Stimulated activated CD8-positive, alpha-beta memory T cell treated with anti-CD3 and anti-CD28 coated beads, Interleukin-7, amount 100 ng/mL, for 48 hours (primary cell): Measurements from ENCODE around the gene RCAN2.

ENCODE experiments used
- DNase-seq, 2 donors: peaks; one replicate each; pipeline ENCODE4 v3.0.0-alpha.2; 2020; ENCODE audit warnings: low read depth in 1 of 2; ENCODE audit errors: extremely low read depth in 1 of 2

The RCAN2 gene

DNA sequence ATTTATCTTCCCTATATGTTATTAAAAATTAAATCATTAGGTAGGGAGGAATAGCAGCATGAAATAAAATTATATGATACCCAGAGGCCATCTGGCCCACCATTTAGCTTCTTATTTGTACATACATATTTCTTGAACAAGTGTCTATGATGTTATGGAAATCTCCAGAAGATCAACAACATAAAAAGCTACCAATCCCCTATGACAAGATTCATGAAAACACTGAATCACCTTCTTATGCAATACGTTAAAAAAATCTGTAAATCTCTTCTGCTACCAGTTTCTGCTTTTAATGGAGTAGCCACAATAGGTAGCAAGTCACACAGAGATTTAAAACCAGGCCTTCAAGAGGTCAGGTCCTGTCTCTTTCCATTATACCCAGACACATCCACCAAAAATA lies 194.7 kb downstream of the RCAN2 start:
- no peak for DNase-seq

DNA sequence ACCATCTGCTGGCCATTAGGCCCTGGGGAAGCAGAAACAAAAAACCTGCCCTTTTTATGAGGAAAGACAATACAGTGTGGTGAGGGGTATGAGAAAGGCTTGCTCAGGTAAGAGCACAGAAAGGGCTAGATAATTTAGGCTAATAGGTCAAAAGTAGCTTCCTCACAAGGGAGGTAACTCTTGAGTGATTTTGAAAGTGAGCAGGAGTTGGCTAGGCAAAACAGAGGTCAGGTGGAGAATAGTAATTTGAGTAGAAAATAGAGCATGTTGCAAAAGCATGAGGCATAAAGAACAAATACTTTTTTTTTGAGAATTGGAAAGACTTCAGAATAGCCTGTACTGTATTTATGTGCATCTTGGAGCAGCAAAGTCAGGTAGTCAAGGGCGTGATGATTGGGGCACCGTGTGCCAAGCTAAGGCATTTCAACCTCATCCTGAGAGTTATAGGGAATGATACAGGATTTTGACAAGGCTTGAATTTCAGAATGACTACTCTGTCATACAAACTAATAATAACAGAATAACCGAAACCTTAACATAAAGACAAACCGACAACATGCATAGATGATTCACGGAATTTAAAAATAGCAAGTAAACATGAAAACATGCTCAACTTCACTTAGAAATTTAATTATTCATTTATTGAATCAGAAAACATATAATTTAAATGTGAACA lies 197.5 kb downstream of the RCAN2 start:
- no peak for DNase-seq

DNA sequence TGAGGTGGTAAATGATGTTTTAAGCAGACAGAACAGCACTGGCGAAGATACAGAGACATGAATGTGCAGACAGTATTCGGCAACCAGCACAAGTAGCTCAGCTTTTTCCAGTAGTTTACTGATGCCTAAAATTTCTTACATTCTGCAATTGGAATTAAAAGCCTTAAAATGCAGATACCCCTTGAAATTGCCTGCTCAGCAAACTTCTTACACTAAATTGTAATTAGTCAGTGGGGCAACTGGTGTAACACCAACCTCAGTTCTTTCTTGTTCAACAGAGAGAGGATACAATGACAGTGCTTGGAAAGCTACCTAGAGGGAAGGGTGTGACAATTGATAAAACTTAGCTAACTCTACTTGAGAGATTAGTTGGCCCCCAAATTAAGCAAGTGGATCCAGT lies 199.4 kb downstream of the RCAN2 start:
- DNase-seq = no peak

DNA sequence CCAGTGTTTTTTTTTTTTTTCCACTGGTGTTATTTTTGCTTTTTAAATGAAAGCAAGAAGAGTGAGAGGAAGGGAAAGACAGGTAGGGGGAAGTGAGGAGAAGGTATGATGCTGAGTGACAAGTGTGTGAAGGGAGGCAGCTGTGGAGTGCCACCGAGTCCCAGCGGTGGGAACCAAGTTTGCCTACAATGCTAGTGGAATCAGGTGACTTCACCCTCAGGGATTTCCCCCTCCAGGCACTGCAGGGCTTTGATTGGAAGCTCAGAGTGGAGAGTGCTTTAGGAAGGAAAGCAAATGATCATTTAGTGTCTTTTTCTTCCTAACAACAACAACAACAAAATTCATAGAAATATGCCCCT lies 200.0 kb downstream of the RCAN2 start:
- DNase-seq = no peak

DNA sequence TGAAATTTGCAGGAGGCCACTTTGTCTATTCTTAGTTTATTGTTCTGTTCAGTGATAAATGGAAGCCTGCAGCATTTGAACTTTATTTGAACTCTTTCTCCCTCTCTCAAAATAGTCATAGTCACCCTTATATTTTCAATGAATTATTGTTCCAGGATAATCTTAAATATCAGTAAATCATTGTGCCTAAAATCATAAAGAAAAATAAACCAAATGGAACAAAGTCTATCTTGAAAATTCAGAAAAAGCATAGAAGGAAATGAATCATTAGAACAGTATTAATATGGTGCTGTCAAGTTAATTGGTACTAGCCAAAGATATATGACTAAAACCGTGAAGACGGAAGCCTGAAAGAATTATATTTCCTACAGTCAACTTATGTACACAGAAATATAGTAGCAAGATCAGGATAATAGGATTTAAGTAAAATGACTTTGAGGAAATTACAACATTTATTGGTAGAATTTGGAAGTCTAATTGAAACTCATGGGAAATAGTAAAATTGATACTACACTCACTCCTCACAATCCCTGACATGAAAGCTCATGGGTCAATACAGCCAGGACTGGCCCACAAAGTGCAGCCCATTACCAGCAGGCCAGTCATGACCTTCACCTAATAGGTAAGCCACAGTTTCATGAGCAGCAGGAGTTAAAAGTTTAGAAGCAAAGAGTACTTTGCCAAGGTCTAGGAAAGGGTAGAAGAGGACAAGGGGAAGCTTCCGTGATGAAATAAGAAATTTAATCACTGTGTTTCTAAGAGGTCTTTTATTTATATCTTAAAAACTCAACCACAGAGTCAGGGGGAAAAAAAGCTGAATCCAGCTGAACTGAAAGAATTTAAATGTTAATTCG lies 200.6 kb downstream of the RCAN2 start:
- no peak for DNase-seq

DNA sequence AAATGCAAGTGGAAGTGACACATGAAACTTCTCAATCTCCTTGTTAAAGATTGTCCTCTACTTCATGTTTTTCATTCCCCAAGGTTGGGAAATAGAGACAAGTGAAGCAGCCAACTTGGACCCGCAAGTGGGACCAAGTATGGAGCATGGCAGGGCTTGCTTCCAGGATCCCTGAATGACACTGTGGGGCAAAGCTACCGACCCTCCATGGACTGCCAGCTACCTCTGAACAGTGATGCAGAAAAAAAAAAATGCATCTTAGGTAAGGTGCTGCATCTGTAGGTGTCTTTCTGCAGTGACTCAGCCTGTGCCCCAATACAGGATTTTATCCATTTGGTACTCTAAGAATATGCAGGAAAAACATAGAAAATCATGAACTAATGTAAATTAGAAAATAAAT lies 201.4 kb downstream of the RCAN2 start:
- no peak for DNase-seq

DNA sequence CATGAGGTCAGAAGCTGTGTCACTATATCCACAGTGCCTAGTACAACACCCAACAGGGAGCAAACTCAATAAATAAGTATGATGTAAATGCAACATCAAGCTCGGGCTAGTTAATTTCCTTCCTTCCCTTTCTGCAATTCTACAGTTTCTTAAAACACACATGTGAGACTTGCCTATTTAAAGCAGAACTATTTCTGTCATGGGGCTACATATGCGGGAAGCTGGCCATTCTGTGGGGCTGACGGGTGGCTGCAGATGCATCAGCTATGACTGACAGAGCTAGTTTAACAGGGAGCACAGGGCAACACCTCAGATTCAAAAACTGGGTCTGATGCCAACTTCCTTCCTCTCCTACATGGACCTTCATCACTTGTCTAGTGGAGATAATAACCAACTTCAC lies 202.4 kb downstream of the RCAN2 start:
- DNase-seq = no peak

DNA sequence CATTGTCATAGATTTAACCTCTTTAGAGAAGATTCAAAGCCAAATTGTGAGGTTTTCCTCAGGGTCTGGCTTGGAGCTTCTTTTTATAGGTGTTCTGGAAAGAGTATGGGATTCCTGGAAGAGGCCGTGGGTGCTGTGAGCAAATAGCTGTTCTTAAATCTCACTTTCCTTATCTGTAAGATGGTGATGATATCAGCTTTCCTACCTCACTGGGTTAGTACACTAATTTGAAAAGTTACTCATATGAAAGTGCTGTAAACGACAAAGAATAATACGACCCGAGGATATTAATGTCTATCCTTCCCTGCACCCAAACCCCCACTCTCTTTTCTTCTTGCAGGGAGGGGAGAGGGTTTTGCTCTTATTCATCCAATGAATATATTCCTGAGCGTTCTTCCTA lies 203.6 kb downstream of the RCAN2 start:
- no peak for DNase-seq

DNA sequence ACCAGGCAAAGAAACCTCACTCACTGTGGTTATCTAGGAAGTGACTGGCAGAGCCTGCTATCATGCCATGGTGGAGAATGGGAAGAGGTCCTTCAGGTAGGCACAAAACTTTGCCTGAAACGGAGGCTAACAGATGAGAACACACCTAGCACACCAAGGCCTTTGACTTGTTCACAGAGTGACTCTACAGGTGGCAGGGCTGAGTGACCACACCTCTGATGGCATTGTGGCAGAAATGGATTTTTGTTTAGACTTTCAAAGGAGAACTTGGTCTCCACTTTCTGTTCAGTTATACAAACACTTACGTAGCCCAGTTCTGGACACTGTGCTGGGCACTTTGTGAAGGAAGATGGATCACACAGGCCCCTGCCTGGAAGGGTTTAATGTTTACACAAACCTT lies 204.2 kb downstream of the RCAN2 start:
- no peak for DNase-seq

DNA sequence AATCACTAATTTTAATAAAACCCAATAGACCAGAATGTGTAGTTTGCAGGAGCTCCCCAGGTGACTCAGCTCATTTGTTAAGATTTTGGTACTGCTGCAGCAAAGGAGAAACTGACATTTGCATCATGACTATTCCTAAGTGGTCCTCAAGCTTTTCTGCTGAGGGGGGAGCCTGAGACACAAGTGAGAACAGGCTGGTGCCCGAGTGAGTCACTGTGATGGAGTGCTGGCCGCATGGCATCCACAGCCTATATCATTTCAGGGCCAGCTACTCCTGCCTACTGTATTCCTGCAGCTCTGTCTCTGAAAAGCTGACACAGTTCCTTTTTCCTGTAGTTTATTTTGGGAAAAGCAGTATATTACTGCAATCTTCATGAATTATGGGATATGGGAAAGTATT lies 206.8 kb downstream of the RCAN2 start:
- no peak for DNase-seq

DNA sequence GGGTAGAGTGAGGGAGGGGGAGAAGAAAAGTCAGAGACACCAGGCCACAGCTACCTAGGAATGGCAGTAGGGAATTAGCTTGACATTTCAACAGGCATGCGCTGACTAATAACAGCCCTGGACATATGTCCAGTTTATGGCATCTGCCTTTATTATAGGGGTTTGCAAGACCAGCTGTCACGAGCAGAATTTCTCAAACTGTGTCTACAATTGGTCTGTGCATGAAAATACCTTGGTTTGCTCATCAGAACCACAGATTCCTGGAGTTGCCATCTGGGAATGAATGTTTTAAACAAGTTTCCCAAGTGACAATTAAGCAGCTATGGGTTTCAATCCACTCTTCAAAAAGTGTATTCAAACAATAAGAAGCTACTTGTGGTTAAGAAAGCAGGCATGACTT lies 210.1 kb downstream of the RCAN2 start:
- no peak for DNase-seq

DNA sequence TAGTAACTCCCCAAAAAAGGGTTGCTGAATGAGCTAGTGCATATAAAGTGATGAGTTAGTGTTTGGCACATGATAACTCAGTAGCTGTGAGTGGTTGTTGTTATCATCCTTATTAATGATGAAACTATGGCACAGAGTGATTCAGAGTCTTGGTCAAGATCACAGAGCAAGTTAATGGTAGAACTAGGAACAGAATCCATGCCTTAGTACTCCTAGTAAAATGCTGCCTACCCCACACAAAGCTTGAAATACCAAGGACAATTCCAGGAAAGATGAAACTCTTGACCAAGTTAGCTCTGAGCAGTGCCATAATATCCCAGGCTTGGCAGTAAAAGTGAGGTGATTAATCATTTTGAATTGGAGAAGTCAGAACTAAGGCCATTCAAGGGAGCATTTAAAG lies 211.4 kb downstream of the RCAN2 start:
- no peak for DNase-seq

DNA sequence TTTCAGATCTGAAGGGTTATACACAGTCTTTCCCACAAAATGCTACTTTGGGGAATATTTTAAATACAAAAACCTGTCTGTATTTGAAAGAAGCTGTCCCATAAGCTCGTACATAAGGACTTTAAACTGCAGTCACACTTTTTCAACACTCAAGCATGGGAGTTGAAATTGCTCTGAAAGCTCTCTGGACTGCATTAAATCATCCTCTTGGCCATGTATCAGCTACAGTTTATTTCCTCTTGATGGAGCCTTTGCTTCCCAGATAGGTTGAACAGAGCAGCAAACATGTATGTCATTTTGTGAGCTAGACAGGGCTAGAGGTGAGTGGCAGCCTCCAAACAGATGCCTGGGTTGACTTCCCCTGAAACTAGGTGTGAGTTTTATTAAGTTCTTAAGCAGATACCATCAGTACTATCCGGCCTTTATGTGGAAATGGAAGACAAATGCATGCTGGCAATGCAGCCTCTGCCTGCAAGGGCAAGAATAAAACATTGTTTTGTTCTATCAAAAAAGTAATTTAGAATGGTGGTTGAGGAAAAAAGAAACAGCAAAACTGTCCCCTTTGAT lies 214.6 kb downstream of the RCAN2 start:
- no peak for DNase-seq

DNA sequence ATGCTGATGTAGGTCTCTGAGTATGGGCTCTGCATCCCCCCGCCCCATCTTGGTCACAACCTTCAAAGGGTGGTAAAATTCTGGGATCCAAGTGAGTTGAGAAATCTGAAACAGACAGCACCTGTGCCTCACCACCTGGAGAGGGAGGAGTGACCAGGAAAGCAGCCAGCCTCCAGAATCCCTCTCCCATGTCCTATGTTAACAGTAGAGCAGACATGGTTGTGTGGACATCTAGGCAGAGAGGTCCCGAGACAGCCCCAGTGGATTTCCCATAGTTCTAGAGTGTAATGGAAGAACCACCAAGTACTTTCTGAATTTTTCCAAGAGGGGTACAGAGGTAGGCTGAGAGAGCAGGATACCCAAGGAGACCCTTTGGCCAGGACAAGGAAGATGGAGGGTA lies 216.7 kb downstream of the RCAN2 start:
- DNase-seq = no peak

DNA sequence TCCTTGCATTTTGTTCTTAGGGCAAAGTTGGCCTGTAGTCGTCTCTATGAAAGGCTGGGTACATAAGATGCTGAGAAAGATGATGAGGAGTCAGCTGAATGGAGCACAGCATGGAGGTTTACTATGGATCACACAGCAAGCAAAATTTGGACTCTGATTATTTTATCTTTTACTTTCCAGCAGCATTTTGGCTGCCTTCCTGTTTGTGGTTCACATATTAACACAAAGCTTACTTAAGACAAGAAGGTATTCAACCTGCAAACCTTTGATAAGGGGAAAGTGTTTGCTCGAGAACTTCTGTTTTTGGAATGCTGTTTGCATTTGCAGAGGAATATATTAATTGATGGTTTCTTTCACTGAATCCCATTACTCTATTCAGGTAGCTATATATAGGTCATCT lies 217.3 kb downstream of the RCAN2 start:
- no peak for DNase-seq

DNA sequence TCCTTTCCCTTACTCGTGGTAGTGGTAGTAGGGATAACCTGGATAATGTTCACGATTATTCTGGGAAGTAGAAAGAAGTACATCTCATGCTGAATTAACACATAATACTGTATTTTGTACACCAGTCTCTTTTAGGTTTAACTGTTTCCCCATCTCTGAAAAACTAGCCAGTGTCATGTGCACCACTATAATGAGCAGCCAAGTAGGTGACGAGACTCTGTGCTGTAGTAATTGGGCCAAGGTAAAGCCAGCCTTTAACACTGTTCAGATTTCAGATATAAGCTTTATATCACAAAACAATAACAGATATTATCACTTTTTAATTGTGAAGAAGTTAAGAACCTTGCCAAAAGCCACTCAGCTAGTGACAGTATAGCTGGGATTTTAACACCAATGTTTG lies 219.5 kb downstream of the RCAN2 start:
- no peak for DNase-seq

DNA sequence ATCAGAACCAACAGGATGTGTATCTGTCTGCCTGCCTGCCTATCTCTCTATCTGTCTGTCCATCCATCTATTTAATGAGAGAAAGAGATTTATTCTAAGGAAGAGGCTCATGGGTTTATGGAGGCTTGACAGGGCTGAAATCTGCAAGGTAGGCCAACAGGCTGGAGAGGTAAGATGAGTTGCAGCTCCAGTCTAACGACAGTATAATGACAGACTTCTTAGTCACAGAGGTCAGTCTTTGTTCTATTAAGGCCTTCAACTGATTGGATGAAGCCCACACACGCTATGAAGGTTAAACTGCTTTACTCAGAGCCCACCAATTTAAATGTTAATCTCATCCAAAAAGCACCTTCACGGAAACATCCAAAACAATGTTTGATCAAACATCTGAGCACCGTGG lies 220.1 kb downstream of the RCAN2 start:
- DNase-seq = no peak

DNA sequence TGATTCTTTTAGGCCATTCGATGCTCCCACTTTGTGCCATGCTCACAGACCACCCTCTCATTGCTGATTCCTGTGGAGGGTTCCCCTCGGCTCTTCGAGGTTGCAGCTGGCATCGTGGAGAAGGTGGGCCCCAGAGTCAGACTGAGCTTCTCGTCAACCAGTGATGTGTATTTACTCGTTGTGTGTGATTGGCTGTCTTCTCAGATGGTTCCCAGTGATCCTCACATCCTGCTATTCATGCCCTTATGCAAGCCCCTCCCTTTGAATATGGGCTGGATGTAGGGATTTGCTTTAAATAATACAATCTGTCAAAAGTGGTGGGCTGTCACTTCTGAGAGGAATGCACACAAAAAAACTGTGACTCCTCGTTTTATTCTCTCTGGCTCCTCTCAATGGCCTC lies 220.9 kb downstream of the RCAN2 start:
- DNase-seq = no peak

DNA sequence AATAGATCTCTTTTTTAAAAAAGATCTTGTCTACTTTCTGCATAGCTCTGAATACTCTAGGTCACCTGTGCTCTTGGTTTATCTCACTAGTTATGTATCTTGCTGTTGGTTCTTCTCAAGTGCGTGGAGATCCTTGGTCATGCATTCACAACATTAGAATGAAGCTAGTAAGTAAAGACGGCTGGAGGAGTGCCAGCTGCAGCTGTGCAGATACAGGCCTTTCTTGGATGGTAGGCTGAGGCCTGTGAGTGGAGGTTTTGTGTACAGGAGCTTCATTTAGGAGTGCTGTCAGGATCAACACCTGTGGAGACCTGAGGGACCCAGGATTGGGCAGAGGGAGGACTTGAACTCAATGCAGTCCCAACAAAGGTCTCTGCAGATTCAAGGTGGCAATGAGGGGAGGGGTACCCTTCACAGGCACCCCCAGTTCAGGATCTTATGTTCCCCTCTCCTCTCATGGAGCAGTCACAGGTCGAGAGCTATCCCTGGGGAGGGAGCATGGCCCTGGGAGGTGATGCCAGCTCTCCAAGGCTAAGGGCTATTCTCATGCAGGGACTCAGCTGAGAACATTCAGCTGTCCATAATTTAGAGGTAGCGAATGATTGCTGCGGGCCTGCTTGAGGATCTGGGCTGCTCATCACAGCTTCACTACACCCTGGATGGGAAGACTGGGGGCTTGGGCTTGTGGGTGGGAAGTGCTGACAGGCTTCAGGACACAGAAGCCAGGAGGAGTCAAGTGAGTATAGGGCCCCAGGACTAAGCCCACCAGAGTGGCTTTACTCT lies 221.6 kb downstream of the RCAN2 start:
- no peak for DNase-seq

DNA sequence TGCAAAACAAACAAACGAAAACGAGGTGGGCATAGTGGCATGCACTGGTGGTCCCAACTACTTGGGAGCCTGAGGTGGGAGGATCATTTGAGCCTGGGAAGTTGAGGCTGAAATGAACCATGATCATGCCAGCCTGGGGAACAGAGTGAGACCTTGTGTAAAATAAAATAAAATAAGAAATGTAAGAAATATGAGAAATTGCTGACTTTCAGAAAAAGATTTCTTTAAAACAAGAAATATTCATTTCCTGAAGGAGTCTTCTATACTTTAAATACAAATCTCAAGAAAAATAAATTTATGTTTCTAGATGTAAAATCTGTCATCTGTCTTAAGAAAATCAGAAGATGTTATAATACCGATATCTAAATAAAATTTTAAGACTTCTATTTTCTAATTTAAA lies 223.7 kb downstream of the RCAN2 start:
- no peak for DNase-seq

DNA sequence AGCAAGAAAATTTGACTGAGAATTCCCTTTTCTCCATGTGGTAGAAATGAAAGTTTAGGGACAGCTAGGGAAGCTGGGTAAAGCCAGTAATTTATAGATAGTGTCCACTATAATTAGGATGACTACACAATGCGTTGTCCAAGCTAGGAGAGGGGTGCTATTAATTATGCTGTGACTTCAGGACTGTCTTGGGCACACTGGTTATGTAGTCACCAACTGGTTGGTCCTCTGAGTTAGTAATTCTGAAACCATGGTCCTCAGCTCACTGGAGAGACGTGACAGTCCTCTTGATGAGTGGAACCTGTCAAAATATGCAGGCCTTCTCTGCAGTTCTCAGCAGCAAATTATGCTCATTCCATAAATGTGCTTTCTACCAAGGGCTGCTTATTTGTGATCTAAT lies 225.9 kb downstream of the RCAN2 start:
- DNase-seq = no peak

DNA sequence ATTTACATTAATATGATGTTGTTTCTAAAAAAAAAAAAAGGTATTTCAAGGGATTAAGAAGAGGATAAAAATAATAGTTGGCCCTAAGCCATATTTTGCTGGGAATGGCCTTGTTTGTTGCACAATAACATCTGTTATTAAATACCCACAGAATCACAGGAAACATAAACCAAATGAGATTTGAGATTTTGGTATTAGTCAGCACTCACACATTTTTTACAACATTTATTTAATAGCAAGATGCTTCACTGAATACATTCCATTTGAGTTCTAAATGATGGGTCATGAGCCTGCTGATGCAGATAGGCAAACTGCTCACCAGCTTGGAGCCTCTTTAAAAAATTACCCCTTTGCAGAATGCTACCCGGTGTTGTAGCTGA lies 227.6 kb downstream of the RCAN2 start:
- DNase-seq = no peak
